EL (cell line): ENCODE results near the gene RGP1.

Experiments
- DNase-seq: peaks from one replicate; pipeline ENCODE4 v3.0.0-alpha.2; 2016

RGP1 gene

GRCh38 chr9:35723426-35723825 is 25.7 kb upstream of the RGP1 start:
- DNase-seq = no peak

DNA sequence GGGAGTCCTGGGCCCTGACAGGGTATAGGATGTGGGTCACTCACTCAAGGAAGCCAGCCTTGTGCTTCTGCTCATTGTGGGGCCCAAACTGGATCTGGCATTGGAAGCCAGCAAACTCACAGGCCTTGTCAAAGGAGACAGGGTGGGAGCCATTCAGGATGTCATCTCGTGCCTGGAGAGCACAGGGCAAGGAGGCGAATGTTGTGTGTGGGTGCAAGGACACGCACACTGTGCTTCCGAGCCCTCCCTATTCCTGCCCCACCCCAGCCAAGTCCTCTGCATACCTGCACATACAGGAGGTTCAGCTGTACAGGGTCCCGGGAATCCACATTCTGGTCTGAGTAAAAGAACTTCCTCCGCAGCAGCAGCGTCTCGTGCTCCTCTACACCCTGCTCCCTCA is 25.2 kb upstream of the RGP1 start:
- DNase-seq = no peak

GRCh38 chr9:35725362-35725761 is 23.7 kb upstream of the RGP1 start:
- no peak for DNase-seq

DNA sequence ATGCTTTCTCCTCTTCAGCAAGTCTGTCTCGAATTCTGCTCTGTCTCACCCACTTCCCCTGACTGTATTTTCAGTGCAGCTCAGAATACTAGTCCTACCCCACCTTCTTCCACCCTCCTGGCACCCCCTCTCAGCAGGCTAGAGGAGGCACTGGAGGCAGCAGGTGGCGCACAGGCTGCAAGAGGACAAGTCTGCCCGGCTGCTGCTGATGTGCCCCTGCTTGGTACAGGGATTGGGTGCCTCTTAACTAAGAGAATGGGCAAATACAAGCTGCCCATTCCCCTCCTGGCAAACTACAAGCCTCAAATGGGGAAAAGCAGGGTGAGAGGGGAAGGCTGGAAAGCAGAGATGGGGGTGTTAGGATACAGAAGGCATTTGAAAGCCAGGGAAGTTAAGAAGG is 22.2 kb upstream of the RGP1 start:
- DNase-seq = peak; percentile 54

DNA sequence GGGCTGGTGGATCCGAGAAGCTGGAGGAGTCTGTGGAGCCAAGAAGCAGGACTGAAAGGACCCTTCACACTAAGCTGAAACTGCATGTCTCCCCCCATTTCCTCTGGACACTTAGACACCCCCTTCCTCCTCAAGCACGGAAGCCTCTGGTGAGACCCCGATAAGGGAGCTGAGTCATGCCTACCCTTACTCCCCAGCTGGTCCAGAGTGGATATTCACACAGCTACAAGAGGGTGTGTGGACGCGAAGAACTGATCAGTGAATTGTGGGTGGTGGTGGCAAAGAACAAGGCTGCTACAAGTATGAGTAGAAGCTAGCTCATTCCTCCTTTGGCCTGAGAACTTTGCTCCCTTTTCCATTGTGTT is 21.4 kb upstream of the RGP1 start:
- no peak for DNase-seq

DNA sequence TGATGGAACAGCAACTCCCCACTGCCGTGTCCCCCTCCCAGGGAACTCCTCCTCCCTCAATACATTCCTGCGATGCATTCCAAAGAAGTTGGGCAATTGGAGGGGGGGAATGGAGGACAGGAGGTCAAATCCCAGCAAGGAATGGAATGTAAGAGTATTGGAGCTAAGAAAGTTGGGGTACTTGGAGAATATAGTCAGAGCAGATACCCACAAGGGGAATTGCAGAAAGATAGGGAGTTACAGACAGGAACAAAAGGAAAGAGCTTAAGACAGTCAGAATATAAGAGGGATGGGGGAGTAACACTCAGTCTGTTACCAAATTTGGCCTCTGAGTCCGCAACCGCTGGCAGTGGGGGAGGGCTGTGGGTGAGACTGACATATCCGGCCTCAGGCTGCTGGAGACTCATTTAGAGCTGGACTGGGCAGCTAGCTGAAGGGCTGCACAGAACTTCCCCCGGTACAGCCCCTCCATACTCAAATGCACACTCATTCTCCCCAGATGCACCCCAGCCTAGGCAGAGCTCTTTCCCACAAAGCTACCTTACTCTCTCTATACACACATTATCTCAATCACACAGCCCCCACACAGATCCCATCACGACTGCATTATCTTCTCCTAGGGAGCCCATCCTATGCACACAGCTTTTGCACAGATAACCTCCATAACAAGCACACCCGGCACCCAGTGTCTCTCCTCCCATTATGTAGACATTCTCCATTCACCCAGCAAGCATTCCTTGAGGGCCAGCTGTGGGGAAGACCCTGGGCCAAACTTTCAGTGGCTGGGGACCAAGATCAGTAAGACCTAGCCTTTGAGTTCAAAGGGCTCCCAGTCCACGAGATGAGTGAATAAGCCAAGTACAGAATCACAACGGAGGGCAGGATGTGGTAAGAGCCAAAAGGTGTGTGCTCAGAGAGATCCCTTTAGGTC is 20.8 kb upstream of the RGP1 start:
- peak; percentile 97 for DNase-seq

- DNase-seq = no peak
These were observed 20.0 kb upstream of the RGP1 start for GRCh38 chr9:35729101-35729500.

- DNase-seq = peak; percentile 94
These were observed 19.2 kb upstream of the RGP1 start for GRCh38 chr9:35729700-35730485.

GRCh38 chr9:35730486-35730854 is 18.6 kb upstream of the RGP1 start:
- DNase-seq = no peak

GRCh38 chr9:35731415-35732184 is 17.5 kb upstream of the RGP1 start:
- no peak for DNase-seq

GRCh38 chr9:35732185-35732799 is 16.8 kb upstream of the RGP1 start, which contains the start of the genes CREB3 and TLN1:
TSS of gene CREB3 (plus strand) at chr9:35732666. CDS start at chr9:35732773, 107 bp downstream.
TSS of gene TLN1 (minus strand) at chr9:35732195. CDS start at chr9:35725694, 6,501 bp downstream.
- peak; percentile 100 for DNase-seq

- DNase-seq = peak; percentile 78
These were observed 16.1 kb upstream of the RGP1 start for GRCh38 chr9:35732800-35733541.

GRCh38 chr9:35734096-35734495 is 15.0 kb upstream of the RGP1 start:
- no peak for DNase-seq

DNA sequence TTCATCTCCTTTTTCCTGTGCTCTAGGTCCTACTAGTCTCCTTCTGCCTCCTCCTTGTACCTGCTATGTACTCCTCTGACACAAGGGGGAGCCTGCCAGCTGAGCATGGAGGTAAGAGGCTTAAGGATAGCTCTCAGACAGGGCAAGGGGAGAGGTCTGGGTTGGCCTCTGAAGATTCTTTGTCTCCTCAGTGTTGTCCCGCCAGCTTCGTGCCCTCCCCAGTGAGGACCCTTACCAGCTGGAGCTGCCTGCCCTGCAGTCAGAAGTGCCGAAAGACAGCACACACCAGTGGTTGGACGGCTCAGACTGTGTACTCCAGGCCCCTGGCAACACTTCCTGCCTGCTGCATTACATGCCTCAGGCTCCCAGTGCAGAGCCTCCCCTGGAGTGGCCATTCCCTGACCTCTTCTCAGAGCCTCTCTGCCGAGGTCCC is 12.9 kb upstream of the RGP1 start:
- DNase-seq = peak; percentile 79

GRCh38 chr9:35737143-35737542 is 11.9 kb upstream of the RGP1 start:
- DNase-seq = no peak

- DNase-seq = no peak
These were observed 10.9 kb upstream of the RGP1 start for GRCh38 chr9:35738186-35738585.

DNA sequence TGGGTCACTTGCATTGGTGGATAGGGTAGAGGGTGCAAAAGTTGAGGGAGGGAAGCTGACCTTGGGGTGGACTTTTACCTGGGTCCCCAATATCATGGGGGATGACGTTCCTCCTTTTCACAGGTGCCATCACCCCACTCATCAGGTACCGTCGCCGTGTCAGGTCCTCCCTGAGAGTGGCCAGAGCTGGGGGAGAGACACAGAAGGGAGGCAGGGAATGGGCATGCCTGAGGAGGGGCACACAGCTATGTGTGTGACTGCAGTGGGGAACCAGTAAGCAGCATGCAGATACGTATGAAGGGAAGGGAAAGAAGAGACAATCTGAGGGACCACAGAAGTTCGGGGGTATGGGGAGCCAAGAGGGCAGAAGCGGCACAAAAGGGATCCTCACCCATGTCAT is 10.2 kb upstream of the RGP1 start:
- no peak for DNase-seq

GRCh38 chr9:35740243-35740642 is 8.8 kb upstream of the RGP1 start:
- no peak for DNase-seq

GRCh38 chr9:35741740-35742139 is 7.3 kb upstream of the RGP1 start:
- DNase-seq = no peak

- DNase-seq = no peak
These were observed 5.6 kb upstream of the RGP1 start for GRCh38 chr9:35743452-35743851.

- DNase-seq = no peak
These were observed 5.1 kb upstream of the RGP1 start for GRCh38 chr9:35743880-35744518.
